HG03439 (cell line): ENCODE measurements around the gene TBC1D4.
"Not testable (repeated sequence)": the region's sequence is repeated elsewhere in the genome, so short reads cannot be mapped to it uniquely, and the experiment has no call there.

ENCODE experiments used
- ATAC-seq: cut with Tn5 transposase; IDR thresholded peaks from one replicate; pipeline ENCODE4 v1.9.1; 2021; ENCODE audit warnings: mild to moderate bottlenecking, moderate library complexity; ENCODE audit not compliant: unreplicated experiment

Gene TBC1D4

DNA sequence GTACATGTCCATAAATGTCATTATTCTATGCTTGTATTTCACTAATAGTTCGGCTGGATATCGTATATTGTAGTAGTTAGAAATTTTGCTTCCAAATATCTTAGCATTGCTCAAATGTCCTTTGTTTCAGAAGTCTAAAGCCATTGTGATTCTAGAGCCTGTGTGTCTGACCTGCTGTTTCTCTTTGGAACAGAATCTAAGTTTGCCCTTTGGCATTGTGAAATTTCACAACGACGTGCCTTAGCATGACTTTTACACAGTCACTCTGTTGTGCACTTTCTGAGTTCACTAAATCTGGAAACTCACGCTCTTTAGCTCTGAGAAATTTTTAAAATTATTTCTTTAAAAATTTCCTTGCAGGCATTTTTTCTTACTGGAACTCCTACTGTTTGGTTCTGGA, 152.2 kb downstream of the TBC1D4 start:
- ATAC-seq: no peak

DNA sequence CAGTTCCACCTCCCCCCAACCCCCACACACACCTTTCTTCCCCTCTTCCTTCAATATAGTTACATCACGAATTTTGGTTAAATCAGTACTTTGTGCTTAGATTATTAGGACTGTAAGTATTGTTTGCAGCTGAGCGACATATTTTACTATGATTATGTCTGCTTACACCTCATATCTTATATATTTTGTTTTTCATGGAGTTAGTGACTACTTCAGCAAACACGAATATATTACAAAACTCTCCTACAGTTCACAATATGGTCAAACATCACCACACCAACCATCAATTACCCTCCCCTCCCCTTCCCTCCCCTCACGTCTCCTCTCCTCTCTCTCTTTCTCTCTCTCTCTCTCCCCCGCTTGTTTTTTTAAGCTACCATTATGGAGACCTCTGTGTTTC, 152.9 kb downstream of the TBC1D4 start:
- no peak for ATAC-seq

DNA sequence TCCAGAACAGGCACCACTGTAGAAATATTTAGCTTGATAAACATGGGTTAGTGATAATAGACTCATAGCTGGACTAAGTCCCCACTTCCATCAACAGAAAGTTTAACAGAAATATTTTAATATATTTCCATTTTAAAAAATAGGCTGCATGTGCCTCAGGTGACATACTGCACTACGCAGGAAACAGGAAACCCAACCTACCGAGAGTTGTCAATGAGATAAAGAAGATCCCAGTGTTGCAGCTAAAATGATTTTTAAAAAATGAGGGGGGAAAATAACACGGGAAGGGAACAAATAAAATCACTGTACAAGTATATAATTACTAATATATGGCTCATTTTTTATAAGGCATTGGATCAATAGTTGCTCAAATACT, 154.8 kb downstream of the TBC1D4 start:
- no peak for ATAC-seq

DNA sequence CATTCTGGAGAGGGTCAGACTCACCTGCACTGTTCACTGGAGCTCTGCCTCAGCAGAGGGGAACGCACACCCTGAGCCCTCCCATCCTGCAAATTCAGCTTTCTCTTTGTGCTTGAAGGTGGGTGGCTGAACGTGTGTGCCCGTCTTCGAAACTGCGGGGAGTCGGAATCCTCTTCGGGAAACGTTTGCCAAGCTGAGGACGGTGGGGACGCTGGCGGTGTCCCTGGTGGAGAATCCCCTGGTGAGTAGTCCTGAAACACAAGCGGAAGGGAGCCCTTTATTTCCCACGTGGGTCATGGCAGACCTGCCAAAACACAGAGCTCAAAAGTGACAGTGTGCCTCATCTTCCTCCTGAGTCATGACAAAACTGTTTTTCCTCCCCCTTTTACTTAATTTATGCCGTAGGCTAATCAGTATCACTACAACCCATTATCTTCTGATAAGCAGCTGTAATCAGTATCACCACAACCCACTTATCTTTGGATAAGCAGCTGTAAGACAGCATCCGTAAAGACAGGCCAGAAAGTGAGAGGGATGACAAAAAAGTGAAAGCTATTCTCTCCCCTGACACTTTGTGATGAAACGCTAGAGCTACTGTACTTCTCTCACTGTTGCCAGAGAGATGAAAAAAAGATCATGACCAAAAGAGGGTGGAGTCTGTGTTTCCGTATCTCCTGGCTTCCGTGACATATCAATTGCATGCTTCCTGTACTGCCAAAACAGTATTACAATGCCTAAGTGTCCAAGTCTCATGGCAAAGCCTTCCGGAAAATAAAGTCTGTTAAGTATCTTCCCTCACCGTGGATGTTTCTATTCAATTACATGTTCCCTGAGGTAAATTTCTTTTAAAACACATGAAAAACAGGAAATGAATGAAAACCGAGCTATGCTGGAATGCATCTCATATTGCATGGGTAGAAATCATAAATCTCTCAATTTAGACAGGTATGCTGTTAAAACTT, 155.5 kb downstream of the TBC1D4 start:
- peak; percentile 85 for ATAC-seq

DNA sequence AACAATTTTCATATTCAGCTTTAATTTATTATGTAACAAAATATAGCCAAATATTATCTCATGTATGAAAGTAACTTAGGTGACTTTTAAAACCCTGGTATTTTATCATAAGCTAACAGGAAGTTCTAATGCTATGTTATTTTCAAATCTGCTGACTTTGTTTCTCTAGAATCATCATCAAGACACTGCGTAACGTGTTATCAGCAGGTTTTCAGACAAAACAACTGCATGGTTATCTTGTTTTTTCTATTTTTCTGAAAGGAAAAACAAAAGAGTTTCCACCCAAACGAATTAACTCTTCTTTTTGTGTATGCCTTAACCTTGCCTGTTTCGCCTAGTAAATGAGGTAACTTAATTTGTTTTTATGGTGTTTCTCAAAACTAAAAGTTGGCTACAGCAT, 156.3 kb downstream of the TBC1D4 start:
- ATAC-seq: no peak

DNA sequence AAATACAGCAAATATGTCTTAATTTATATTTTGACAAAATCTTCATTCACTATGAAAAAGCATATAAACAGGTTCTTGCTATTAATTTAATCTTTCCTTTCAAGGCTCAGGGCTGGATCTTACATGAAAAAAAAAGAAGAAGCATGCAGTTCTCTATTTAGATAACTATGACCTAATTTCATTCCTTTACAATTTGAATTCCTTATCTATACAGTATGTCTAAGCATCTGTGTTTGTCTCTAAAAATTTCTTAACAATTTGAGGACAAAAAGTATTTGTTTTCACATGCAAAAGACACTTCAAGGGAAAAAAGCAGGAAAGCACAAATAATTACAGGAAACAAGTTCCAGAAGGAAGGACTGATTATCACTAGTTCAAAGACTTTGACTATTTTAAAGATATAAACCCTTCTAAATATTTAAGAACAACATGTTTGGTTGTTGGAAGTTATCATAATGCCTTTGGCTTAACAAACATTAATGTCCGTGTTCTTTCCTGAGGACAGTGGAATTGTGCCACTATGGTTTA, 157.5 kb downstream of the TBC1D4 start:
- no peak for ATAC-seq

DNA sequence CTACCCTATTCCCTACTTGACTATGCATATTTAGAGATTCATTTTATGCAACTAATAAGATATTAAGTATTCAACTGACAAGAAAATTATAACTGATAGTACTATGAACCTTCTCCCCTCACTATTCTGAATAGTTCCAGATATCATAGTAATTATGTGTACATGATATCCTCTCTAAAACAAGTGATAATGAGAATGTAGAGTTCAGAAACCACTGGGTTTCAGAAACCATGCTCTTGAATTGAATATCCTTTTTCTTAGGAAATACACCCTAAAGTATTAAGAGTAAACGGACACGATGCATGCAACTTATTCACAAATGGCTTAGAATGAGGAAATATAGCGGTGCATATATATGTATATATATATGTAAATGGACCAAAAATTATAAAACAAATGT, 160.9 kb downstream of the TBC1D4 start:
- no peak for ATAC-seq

DNA sequence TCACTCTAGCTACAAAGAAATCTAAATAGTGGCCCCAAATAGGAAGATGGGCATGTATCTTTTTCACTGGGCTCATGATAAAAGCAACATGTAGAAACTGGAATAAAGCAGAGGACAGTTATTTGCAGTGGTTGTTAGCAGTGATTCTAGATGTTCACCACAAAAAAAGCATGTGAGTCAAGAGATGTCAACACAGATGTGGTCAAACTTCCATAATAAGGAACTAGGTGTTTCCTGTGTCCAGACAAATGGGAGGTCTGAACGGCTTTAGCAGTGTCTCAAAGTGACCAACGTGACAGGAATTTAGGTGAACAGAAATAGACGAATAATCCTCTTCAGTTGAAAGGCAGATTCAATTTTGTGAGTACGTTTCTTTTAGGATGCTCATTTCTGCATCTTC, 162.7 kb downstream of the TBC1D4 start:
- no peak for ATAC-seq

DNA sequence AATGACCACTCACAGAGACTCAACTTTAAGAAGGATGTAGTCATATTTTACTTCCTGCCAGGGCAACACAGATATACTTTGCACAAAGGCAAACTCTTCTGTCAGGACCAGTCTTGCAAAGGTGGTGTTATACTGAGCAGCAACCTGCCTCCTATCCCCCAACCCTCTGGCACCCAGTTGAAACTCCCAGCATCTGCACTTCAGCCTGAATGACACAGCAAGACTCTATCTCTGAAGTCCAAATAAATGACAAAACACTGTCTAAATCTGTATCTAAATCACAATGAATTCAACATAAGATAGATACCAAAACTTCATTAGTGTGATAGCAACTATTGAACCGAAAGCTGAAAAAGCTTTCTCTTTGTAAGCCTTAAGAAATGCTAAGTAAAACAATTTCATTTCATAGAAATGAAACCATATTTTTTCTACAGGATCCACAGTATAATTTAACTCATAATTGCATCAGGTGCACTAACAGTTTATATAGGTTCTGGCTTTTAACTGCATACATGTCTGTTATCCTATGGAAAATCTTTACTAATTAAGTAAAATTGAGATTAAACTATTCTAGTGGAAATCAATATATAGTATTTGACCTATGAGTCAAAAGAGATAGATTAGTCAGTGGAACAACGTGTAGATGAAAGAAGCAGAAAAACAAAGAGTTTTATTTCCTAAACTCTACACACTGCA, 163.7 kb downstream of the TBC1D4 start:
- ATAC-seq: no peak

DNA sequence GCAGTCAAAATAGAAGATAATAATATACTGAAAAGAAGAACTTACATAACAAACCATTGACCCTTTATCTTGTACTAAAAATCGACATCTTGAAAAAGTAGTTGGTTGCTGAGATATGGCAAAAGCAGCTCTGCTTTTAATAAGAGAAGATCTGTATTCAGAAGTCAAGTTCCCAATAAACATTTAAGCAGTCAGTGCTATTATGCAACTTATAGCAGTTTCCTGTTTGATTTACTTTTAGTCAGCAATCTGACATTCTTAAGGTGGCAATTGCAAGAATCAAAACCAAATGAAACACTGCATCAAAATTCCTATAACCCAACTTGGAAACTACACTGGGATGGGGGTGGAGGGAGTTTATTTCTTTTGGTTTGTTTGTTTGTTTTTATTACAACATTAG, 165.5 kb downstream of the TBC1D4 start:
- ATAC-seq: no peak

DNA sequence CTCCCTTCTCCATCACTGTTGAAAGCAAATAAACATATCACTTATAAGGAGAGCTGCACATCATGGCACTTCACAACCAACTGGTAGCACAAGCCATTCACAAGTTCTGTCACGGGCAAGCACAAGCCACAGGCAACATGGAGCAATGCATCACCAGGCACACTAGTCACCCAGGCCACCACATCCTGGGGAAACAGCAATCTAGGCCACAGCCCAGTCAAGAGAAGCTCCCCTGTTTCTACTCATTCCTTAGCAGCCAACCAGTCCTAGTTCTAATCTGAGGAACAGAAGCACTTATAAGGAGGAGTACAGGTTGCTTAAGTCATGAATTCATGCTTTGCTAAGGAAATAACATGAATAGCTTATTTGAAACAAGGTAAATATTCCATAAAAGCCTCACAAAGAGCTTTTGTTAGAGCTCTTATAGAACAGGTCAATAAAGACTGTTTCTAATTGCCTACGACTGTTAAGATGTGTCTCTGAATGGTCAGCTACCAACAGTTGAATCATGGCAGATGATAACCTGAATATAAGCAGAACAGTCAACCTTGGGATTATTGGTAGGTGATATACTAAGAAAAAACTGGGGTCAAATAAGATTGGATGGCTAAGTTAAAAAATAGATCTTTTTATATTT, 169.0 kb downstream of the TBC1D4 start:
- no peak for ATAC-seq

DNA sequence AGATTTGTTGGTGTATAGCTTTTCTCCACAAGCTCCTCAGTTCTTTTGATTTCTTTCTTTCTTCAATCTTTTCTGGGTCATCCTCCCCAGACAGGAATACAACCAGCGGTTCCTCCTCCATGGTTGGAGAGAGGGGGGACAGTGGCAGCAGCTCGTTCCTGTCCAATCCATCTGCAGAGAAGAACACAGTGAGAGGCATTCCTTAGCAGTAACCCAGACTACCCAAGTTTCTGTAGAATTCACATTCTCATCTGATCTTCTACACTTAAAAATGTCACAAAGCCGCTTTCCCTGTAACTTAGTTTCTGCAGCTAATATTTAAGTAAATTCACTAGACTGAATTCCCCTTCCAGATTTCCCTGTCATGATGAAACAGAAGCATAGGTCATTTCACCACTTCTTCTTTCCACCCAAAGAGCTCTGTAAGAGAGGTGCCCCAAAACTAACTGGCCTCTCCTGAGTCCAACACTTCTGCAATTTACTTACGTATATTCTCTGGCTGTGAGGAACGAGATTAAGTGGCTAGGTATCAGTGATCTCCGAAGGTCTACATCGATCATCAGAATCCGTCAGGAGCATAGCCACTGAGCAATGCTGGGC, 171.9 kb downstream of the TBC1D4 start:
- peak; percentile 42 for ATAC-seq

DNA sequence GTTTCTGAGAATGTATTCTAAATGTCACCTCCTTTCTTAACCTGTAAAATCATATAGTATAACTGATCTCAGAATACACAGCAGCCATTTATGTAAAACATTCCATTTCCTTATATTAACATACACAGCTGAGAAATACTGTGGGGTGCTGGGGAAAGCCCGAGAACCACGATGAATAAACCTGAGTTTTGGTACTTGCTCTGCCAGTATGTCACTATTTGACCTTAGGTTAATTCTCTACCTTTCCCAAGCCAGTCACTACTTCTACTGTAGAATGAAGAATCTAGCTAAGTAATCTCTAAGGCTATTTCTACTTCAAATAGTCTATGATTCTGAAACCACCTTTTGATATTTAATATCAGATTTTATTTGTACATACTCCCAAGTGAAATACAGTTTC, 173.7 kb downstream of the TBC1D4 start:
- peak; percentile 53 for ATAC-seq

DNA sequence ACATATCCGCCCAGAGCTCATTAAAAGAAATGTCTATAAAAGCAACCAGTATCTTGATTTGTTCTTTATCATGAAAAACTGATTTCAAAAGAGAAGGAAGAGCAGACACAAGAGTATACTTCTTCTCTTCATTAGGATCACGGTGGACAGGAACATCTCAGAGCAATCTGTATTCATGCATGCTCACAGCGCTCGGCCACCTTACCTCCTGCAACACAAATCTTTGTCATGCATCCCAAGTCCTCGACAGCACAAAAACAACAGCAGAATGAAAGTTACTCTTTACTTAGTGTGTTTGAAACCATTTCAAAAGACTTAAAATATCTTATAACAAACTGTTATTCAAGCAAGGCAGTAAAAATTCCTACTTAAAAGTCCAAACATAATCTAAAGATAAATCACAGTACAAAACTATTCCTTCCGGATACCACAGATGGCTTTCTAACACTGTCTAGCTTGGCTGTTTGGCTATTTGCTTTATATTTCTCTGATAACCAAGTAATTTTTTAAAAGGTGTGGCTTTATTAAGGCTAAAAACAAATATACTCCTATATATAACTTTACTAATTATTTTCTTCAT, 174.5 kb downstream of the TBC1D4 start:
- ATAC-seq: no peak

DNA sequence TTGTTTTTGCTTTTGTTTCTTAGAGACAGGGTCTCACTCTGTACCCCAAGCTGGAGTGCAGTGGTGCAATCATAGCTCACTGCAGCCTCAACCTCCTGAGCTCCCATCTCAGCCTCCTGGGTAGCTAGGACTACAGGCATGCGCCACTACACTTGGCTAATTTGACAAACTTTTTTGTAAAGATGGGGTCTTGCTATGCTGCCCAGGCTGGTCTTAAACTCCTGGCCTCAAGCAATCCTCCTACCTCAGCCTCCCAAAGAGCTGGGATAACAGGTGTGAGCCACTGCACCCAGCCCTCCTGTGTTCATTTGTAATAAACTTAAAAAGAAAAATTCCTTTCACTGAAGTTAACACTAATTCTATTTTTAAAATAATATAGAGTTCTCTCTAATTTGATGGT, 175.0 kb downstream of the TBC1D4 start:
- ATAC-seq: not testable (repeated sequence)

DNA sequence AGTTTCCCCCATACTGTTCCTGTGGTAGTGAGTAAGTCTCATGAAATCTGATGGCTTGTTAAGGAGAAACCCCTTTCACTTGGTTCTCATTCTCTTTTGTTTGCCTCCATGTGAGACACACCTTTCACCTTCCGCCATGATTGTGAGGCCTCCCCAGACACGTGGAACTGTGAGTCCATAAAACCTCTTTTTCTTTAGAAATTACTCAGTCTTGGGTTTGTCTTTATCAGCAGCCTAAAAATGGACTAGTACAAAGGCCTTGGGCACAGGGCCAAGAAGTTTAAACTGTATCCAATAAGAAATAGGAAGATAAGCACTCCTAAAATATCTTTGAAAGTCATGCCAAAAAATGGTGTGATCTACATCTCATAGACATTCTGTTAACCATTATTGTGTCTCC, 176.9 kb downstream of the TBC1D4 start:
- no peak for ATAC-seq

DNA sequence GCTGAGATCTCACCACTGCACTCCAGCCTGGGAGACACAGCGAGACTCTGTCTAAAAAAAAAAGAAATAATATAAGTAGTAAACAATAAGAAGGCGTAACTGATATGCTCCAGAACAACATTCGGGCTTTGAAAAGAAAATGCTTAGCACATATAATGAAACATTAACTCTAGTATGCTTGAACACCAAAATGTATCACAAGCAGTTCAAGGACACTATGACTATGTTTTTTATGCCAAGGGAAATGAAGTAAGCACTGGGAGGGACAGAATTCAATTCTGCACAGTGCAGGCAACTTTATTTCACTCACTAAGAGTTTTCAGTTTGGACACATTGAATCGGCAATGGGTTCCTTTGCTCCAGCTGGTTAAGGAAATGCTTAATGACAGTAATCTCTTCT, 178.7 kb downstream of the TBC1D4 start:
- no peak for ATAC-seq

DNA sequence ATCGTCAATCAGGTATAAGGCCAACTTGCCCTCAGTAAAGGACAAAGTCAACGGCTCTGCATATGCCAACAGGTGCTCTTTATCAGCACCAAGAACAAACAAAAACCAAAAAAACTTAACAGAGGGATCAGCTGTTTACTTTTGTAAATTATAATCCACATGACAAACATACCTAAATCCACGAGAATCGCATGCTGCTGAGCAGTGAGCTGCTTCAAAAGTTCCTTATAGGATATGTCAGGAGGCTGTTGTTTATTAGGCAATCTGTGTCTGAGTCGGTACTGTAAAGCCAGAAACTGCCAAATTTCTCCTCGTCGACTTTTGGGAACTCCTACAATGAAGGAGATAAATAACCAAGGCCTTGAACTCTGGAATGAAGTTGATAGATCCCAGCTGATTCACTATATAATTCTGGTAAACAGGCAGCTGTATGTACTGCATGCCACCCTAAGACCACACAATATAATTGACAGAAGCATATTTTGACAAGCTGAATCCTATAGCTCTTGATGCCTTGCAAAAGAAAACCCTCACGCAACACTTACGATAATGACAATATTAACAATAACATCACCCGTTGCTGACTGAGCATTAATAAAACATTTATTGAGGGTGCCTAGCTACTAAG, 179.8 kb downstream of the TBC1D4 start:
- no peak for ATAC-seq

DNA sequence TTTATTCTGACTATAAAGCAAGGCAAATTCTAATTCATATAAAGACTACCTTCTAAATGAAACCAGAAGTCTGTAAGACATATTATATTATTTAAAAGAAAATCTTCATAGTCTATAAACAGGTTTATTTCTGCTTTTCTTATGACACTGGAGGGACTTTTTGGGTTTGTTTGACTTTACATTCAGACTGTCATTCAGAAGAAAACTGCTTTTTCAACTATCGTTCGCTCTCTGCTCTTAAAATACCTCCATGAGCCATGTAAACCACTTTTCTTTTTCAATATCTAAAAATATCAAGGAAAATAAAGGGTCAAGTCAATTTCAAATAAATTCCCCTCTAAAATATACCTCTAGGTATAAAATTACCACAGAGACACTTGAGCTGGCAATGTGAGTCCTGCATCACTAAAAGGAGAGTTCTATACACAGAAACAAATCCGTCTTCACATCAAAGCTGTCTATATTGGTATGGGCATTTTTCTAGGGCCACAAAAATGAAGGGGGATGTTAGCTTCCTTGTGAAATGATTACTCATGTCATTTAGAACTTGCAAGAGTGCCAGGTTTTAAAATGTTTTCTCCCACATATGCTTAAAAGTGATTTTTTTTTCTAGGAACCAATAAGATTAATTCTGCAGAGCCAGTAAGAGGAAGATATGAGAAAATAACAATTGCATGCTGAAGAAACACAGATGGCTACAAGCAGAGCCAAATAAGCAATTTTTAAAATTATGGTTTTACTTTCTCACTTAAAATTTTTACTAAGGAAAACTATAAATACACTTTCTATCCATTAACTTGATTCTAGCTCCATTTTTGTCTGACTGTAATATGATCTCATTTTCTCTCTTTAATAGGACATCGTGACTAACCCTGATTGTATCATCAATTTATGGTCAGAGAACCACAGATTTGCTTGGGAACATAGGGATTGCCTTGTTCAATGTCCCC, 181.8 kb downstream of the TBC1D4 start:
- peak; percentile 82 for ATAC-seq
